Nephron (organoid): ENCODE data around the gene RUSC2.

ENCODE experiments used
- H3K27ac Mint-ChIP-seq, 3 experiments: 2 replicates each; pipeline ENCODE4 v1.8.0; 2020; ENCODE audit warnings: mixed read lengths in 3 of 3, mild to moderate bottlenecking in 2 of 3, moderate library complexity in 1 of 3
- H3K27me3 Mint-ChIP-seq: 2 replicates; pipeline ENCODE4 v1.8.0; 2021; ENCODE audit warnings: low read depth, mild to moderate bottlenecking, moderate library complexity, mixed read lengths
- H3K36me3 Mint-ChIP-seq: 2 replicates; pipeline ENCODE4 v1.8.0; 2020; ENCODE audit warnings: low read depth, mixed read lengths
- H3K4me1 Mint-ChIP-seq: 2 replicates; pipeline ENCODE4 v1.8.0; 2020; ENCODE audit warnings: mixed read lengths
- H3K4me3 Mint-ChIP-seq, 3 experiments: 2 replicates each; pipeline ENCODE4 v1.8.0; 2020; ENCODE audit warnings: mild to moderate bottlenecking in 3 of 3, mixed read lengths in 3 of 3, moderate library complexity in 2 of 3
- H3K9me3 Mint-ChIP-seq: 2 replicates; pipeline ENCODE4 v1.8.0; 2020; ENCODE audit warnings: mixed read lengths
- CTCF ChIP-seq, 3 experiments: fragments of 200-600 bp; sonication (generic); IDR thresholded peaks; one replicate each; pipeline ENCODE4 v1.5.0; 2021; ENCODE audit warnings: antibody characterized with exemption in 3 of 3; ENCODE audit not compliant: unreplicated experiment in 3 of 3

RUSC2 gene

GRCh38 chr9:35478871-35479270 is 11.0 kb upstream of the RUSC2 start:
- no peak for TF ChIP-seq CTCF (IDR thresholded peaks at IDR 0.05; ENCODE audit: unreplicated experiment in 3 of 3)
- no peaks in the 10 kb centered on the region for H3K4me1 Mint-ChIP-seq

GRCh38 chr9:35481347-35481975 is 8.4 kb upstream of the RUSC2 start:
- H3K9me3 Mint-ChIP-seq: no peaks in the 10 kb centered on the region
- H3K27me3 Mint-ChIP-seq: peaks cover 3% of the 10 kb centered on the region
- H3K27ac Mint-ChIP-seq: no peak overlapping the region
- no peak overlapping the region for H3K4me3 Mint-ChIP-seq
- TF ChIP-seq CTCF (IDR thresholded peaks at IDR 0.05; ENCODE audit: unreplicated experiment in 3 of 3): peak in 2 of 3 experiments; percentile 21 to 41
- H3K4me1 Mint-ChIP-seq: no peaks in the 10 kb centered on the region
- H3K36me3 Mint-ChIP-seq: no peaks in the 10 kb centered on the region

More at GRCh38 chr9:35478871-35479270, 11.0 kb upstream of the RUSC2 start:
- H3K9me3 Mint-ChIP-seq: no peaks in the 10 kb centered on the region
- peaks cover 7% of the 10 kb centered on the region for H3K27me3 Mint-ChIP-seq
- H3K27ac Mint-ChIP-seq: no peak overlapping the region
- H3K4me3 Mint-ChIP-seq: no peak overlapping the region
- no peaks in the 10 kb centered on the region for H3K36me3 Mint-ChIP-seq

GRCh38 chr9:35482071-35482470 is 7.8 kb upstream of the RUSC2 start:
- peak overlapping the region in 1 of 3 experiments; percentile 15 for H3K27ac Mint-ChIP-seq
- H3K4me3 Mint-ChIP-seq: no peak overlapping the region
- no peaks in the 10 kb centered on the region for H3K36me3 Mint-ChIP-seq

GRCh38 chr9:35484406-35484805 is 5.5 kb upstream of the RUSC2 start:
- H3K36me3 Mint-ChIP-seq: no peaks in the 10 kb centered on the region
- no peak overlapping the region for H3K27ac Mint-ChIP-seq
- H3K4me1 Mint-ChIP-seq: peaks cover 21% of the 10 kb centered on the region
- no peaks in the 10 kb centered on the region for H3K9me3 Mint-ChIP-seq
- no peak overlapping the region for H3K4me3 Mint-ChIP-seq
- no peak for TF ChIP-seq CTCF (IDR thresholded peaks at IDR 0.05; ENCODE audit: unreplicated experiment in 3 of 3)
- H3K27me3 Mint-ChIP-seq: no peaks in the 10 kb centered on the region

More at GRCh38 chr9:35482071-35482470, 7.8 kb upstream of the RUSC2 start:
- TF ChIP-seq CTCF (IDR thresholded peaks at IDR 0.05; ENCODE audit: unreplicated experiment in 3 of 3): no peak
- Mint-ChIP-seq H3K27me3 (no peaks in the 10 kb centered on the region), H3K9me3 (no peaks in the 10 kb centered on the region), H3K4me1 (peaks cover 3% of the 10 kb centered on the region)

GRCh38 chr9:35487081-35487480 is 2.8 kb upstream of the RUSC2 start:
- no peaks in the 10 kb centered on the region for H3K9me3 Mint-ChIP-seq
- no peak for TF ChIP-seq CTCF (IDR thresholded peaks at IDR 0.05; ENCODE audit: unreplicated experiment in 3 of 3)
- peaks cover 36% of the 10 kb centered on the region for H3K4me1 Mint-ChIP-seq
- peak overlapping the region in 1 of 3 experiments; percentile 4 for H3K27ac Mint-ChIP-seq
- H3K36me3 Mint-ChIP-seq: no peaks in the 10 kb centered on the region
- H3K4me3 Mint-ChIP-seq: peak overlapping the region in 1 of 3 experiments; percentile 0
- H3K27me3 Mint-ChIP-seq: no peaks in the 10 kb centered on the region

GRCh38 chr9:35488021-35488420 is 1.9 kb upstream of the RUSC2 start:
- Mint-ChIP-seq H3K27me3 (no peaks in the 10 kb centered on the region), H3K27ac (peak overlapping the region; percentile 86 to 93 (median 92)), H3K36me3 (no peaks in the 10 kb centered on the region), H3K4me3 (peak overlapping the region; percentile 70 to 85 (median 79)), H3K4me1 (peaks cover 40% of the 10 kb centered on the region), H3K9me3 (no peaks in the 10 kb centered on the region)
- no peak for TF ChIP-seq CTCF (IDR thresholded peaks at IDR 0.05; ENCODE audit: unreplicated experiment in 3 of 3)
